ENCODE results near the gene CACNA2D3. TPM values are rescaled to one million over a fixed set of nuclear protein-coding genes. Genes with fewer than 3 reads are reported as not detected.

CACNA2D3 gene
- total and polyA plus RNA-seq, 4 experiments from 2014 or later: not detected

DNA sequence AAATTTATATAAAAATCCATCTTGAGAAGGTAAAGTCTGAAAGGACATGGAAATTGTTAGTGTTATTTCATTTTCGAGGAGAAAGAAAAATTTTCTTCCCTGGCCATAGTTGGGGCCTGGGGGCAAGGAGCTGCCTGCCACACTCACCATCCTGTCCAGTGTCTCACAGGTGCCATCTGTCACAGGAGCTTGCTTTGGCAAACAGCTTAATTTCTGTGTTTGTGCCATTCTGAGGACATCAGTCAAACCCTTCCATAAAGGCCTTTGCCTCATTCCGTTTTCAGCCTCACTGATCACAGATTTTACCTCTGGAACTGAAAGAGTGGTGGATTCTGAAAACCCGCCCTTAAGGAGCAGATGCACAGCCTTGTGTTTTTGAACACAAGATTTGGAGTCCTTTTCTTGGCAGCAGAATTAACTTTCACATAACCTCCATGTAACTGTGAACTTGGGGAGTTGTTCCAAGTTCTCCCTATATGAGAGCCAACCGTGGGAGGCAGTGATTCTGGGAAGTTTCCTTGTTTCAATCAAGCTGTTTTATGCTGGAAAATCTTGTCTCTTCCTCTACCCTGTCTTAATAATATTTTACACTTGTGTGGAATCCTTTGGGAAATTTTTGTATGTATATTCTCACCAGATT is 254.7 kb downstream of the CACNA2D3 start:
- intact Hi-C loops (cut with micrococcal nuclease): no loop called here
- Histone ChIP-seq H3K36me3 (ENCODE audit: insufficient read depth, low read length) (no peaks in the 10 kb centered on the region), H3K9me3 (ENCODE audit: control insufficient read depth in 1 of 2, low read length in 2 of 2) (no peaks in the 10 kb centered on the region), H3K4me1 (ENCODE audit: insufficient read depth, low read length) (no peaks in the 10 kb centered on the region), H3K4me3 (ENCODE audit: low read length in 2 of 2) (no peak overlapping the region), H3K27me3 (ENCODE audit: insufficient read depth, low read length) (no peaks in the 10 kb centered on the region), H3K27ac (ENCODE audit: low read depth, low read length) (no peak overlapping the region)
- no peaks in the 10 kb centered on the region for H3K27me3 Mint-ChIP-seq
- no peaks in the 10 kb centered on the region for H3K36me3 Mint-ChIP-seq
- H3K4me1 Mint-ChIP-seq: no peaks in the 10 kb centered on the region
- no peak overlapping the region for H3K4me3 Mint-ChIP-seq
- ChIA-PET CTCF (ENCODE audit: partially characterized antibody) (no interaction called here), POLR2A (ENCODE audit: partially characterized antibody) (no interaction called here)
- peaks cover 0 to 2% (median 0%) of the 10 kb centered on the region in 8 donors for H3K9me3 Mint-ChIP-seq
- no peak for DNase-seq
- H3K27ac Mint-ChIP-seq: no peak overlapping the region

- intact Hi-C loops (cut with micrococcal nuclease): no loop called here
Measured at GRCh38 chr3:54378184-54378583, 255.8 kb downstream of the CACNA2D3 start.

DNA sequence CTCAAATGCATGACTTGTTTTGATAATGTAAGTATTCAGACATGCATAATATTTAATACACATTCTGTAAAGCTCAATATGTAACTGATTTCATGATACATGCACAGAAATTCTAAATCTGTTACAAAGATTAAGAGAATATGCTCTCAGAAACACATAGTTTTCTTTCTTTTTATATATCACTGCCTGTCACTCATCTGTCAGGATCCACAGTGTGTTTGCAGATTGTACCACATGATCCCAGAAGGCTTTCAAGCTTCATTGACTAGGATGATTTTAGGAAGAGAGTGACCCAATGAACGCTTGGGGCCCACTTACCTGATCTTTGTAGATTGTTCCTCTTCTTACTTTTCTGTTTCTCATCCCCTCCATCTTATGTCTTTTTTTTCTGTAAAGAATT is 261.9 kb downstream of the CACNA2D3 start:
- CTCF ChIA-PET (ENCODE audit: partially characterized antibody): no interaction called here

More at GRCh38 chr3:54378184-54378583, 255.8 kb downstream of the CACNA2D3 start:
- H3K27ac Mint-ChIP-seq: no peak overlapping the region
- Histone ChIP-seq H3K9me3 (ENCODE audit: control insufficient read depth in 1 of 2, low read length in 2 of 2) (no peaks in the 10 kb centered on the region), H3K4me1 (ENCODE audit: insufficient read depth, low read length) (no peaks in the 10 kb centered on the region), H3K36me3 (ENCODE audit: insufficient read depth, low read length) (no peaks in the 10 kb centered on the region), H3K4me3 (ENCODE audit: low read length in 2 of 2) (no peak overlapping the region), H3K27me3 (ENCODE audit: insufficient read depth, low read length) (no peaks in the 10 kb centered on the region), H3K27ac (ENCODE audit: low read depth, low read length) (no peak overlapping the region)
- no peaks in the 10 kb centered on the region for H3K36me3 Mint-ChIP-seq
- H3K4me1 Mint-ChIP-seq: no peaks in the 10 kb centered on the region
- ChIA-PET POLR2A (ENCODE audit: partially characterized antibody) (no interaction called here), CTCF (ENCODE audit: partially characterized antibody) (no interaction called here)
- H3K4me3 Mint-ChIP-seq: no peak overlapping the region
- H3K27me3 Mint-ChIP-seq: no peaks in the 10 kb centered on the region
- no peak for DNase-seq
- peaks cover 0 to 2% (median 0%) of the 10 kb centered on the region in 8 donors for H3K9me3 Mint-ChIP-seq

DNA sequence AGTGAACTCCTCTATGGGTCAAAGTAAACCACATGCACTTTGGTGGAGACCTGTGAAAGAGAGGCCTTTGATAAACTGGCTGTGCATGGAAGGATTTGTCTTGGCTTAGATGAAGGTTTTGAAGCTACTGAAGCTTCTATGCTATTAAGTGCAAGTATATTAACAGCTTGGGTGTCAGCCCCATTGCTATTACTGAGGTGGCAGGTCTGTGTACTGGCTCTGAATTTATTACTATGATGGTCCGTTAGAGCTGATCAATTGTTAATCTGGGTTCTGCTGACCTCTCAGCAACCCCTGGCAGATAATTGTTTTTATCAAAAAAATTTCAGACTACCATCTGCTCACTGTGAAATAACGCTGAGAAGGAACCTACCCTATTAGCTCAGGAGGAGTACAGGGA is 268.2 kb downstream of the CACNA2D3 start:
- no peaks in the 10 kb centered on the region for H3K36me3 Mint-ChIP-seq
- ChIA-PET CTCF (ENCODE audit: partially characterized antibody) (interaction anchor here (0.6 kb wide), 1 partner anchor 1857 kb away, joined by 3 read pairs; no protein-coding TSS in a partner anchor), POLR2A (ENCODE audit: partially characterized antibody) (no interaction called here)
- H3K9me3 Mint-ChIP-seq: peaks cover 0 to 8% (median 0%) of the 10 kb centered on the region in 8 donors
- no peak overlapping the region for H3K27ac ChIP-seq (ENCODE audit: low read depth, low read length)
- H3K4me1 Mint-ChIP-seq: no peaks in the 10 kb centered on the region
- no peaks in the 10 kb centered on the region for H3K36me3 ChIP-seq (ENCODE audit: insufficient read depth, low read length)
- no peak overlapping the region for H3K4me3 ChIP-seq (ENCODE audit: low read length in 2 of 2)
- no peak for DNase-seq
- no peak overlapping the region for H3K27ac Mint-ChIP-seq
- no peaks in the 10 kb centered on the region for H3K9me3 ChIP-seq (ENCODE audit: control insufficient read depth in 1 of 2, low read length in 2 of 2)
- no peaks in the 10 kb centered on the region for H3K27me3 ChIP-seq (ENCODE audit: insufficient read depth, low read length)
- H3K4me1 ChIP-seq (ENCODE audit: insufficient read depth, low read length): no peaks in the 10 kb centered on the region
- H3K4me3 Mint-ChIP-seq: no peak overlapping the region
- H3K27me3 Mint-ChIP-seq: no peaks in the 10 kb centered on the region
- intact Hi-C loops (cut with micrococcal nuclease): no loop called here

More for the DNA sequence above, 261.9 kb downstream of the CACNA2D3 start:
- POLR2A ChIA-PET (ENCODE audit: partially characterized antibody): no interaction called here
- DNase-seq: no peak
- Histone ChIP-seq H3K4me1 (ENCODE audit: insufficient read depth, low read length) (no peaks in the 10 kb centered on the region), H3K9me3 (ENCODE audit: control insufficient read depth in 1 of 2, low read length in 2 of 2) (no peaks in the 10 kb centered on the region), H3K27ac (ENCODE audit: low read depth, low read length) (no peak overlapping the region), H3K27me3 (ENCODE audit: insufficient read depth, low read length) (no peaks in the 10 kb centered on the region), H3K4me3 (ENCODE audit: low read length in 2 of 2) (no peak overlapping the region), H3K36me3 (ENCODE audit: insufficient read depth, low read length) (no peaks in the 10 kb centered on the region)
- no peaks in the 10 kb centered on the region for H3K27me3 Mint-ChIP-seq
- H3K27ac Mint-ChIP-seq: no peak overlapping the region
- no peak overlapping the region for H3K4me3 Mint-ChIP-seq
- H3K9me3 Mint-ChIP-seq: peaks cover 0 to 2% (median 0%) of the 10 kb centered on the region in 8 donors
- H3K36me3 Mint-ChIP-seq: no peaks in the 10 kb centered on the region
- intact Hi-C loops (cut with micrococcal nuclease): no loop called here
- no peaks in the 10 kb centered on the region for H3K4me1 Mint-ChIP-seq

DNA sequence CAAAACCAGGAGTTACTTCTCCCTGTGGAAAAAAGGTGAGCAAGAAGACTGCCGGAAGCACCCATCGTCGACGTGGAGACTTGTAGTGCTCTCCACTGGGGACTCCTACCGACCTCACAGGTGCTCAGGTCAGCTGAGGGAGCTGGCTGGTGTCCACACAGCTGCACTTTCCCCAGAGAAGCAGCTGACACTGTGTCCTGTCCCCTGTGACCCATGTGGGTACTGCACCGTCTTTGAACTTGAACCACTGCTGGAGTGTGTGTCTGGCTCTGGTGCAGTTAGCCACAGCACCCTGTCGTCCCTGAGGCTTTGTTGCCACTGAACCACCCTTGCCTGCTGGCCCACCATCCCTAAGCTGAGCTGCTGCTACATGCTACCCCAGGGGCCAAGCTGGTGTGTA is 270.8 kb downstream of the CACNA2D3 start:
- H3K4me3 Mint-ChIP-seq: no peak overlapping the region
- intact Hi-C loops (cut with micrococcal nuclease): no loop called here
- DNase-seq: no peak
- Histone ChIP-seq H3K4me1 (ENCODE audit: insufficient read depth, low read length) (no peaks in the 10 kb centered on the region), H3K36me3 (ENCODE audit: insufficient read depth, low read length) (no peaks in the 10 kb centered on the region), H3K9me3 (ENCODE audit: control insufficient read depth in 1 of 2, low read length in 2 of 2) (no peaks in the 10 kb centered on the region), H3K27me3 (ENCODE audit: insufficient read depth, low read length) (no peaks in the 10 kb centered on the region), H3K27ac (ENCODE audit: low read depth, low read length) (no peak overlapping the region), H3K4me3 (ENCODE audit: low read length in 2 of 2) (no peak overlapping the region)
- no peak overlapping the region for H3K27ac Mint-ChIP-seq
- CTCF ChIA-PET (ENCODE audit: partially characterized antibody): no interaction called here
- peaks cover 0 to 8% (median 0%) of the 10 kb centered on the region in 8 donors for H3K9me3 Mint-ChIP-seq
- POLR2A ChIA-PET (ENCODE audit: partially characterized antibody): no interaction called here
- no peaks in the 10 kb centered on the region for H3K36me3 Mint-ChIP-seq
- no peaks in the 10 kb centered on the region for H3K4me1 Mint-ChIP-seq
- H3K27me3 Mint-ChIP-seq: no peaks in the 10 kb centered on the region

DNA sequence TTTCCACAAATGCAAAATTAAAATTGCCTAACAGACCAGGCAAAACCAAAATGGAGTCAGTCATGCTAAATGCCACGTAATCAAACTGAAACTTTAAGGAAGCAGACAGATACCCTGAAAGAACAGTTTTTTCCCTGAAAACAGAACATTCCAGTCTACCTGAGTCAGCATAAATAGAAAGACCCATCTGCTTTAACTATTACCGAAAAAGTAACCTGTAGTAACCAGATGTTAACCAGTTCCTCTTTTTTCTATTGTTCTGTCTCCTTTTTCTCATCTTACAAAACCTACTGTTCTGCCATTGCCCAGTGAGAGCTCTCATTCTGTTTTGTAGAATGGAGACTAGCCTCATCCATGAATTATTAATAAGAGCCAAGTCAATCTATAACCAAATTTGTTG is 286.0 kb downstream of the CACNA2D3 start:
- H3K27ac Mint-ChIP-seq: no peak overlapping the region
- H3K27me3 Mint-ChIP-seq: no peaks in the 10 kb centered on the region
- Histone ChIP-seq H3K9me3 (ENCODE audit: control insufficient read depth in 1 of 2, low read length in 2 of 2) (no peaks in the 10 kb centered on the region), H3K4me1 (ENCODE audit: insufficient read depth, low read length) (no peaks in the 10 kb centered on the region), H3K4me3 (ENCODE audit: low read length in 2 of 2) (no peak overlapping the region), H3K36me3 (ENCODE audit: insufficient read depth, low read length) (no peaks in the 10 kb centered on the region), H3K27ac (ENCODE audit: low read depth, low read length) (no peak overlapping the region), H3K27me3 (ENCODE audit: insufficient read depth, low read length) (no peaks in the 10 kb centered on the region)
- peaks cover 0 to 3% (median 0%) of the 10 kb centered on the region in 8 donors for H3K9me3 Mint-ChIP-seq
- DNase-seq: no peak
- H3K4me1 Mint-ChIP-seq: no peaks in the 10 kb centered on the region
- intact Hi-C loops (cut with micrococcal nuclease): no loop called here
- no peaks in the 10 kb centered on the region for H3K36me3 Mint-ChIP-seq
- no peak overlapping the region for H3K4me3 Mint-ChIP-seq
- POLR2A ChIA-PET (ENCODE audit: partially characterized antibody): no interaction called here
- CTCF ChIA-PET (ENCODE audit: partially characterized antibody): no interaction called here

DNA sequence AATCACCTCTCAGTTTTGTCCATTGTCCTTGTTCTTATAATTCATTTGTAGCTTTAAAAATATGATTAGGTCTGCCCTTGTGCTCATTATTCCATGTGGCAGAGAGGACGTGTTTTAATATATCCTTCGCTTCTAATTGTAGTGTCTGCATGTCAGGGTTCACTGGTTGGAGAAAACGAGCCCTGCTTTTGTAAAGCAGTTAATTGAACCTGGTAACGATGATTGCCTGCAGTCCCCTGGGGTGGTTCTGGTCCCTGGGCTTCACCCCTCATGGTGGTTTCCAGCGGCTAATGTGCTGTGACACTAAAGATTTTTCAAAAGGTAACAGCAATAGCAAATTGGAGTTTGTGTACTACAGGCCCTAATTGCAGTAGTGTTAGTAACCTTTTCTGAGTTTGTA is 299.6 kb downstream of the CACNA2D3 start:
- intact Hi-C loops (cut with micrococcal nuclease): no loop called here
- H3K4me1 ChIP-seq (ENCODE audit: insufficient read depth, low read length): no peaks in the 10 kb centered on the region
- Mint-ChIP-seq H3K4me1 (no peaks in the 10 kb centered on the region), H3K27ac (no peak overlapping the region), H3K36me3 (no peaks in the 10 kb centered on the region), H3K4me3 (no peak overlapping the region), H3K27me3 (peaks cover 0 to 3% of the 10 kb centered on the region in 2 donors), H3K9me3 (peaks cover 0 to 5% (median 0%) of the 10 kb centered on the region in 8 donors)
- H3K4me3 ChIP-seq (ENCODE audit: low read length in 2 of 2): no peak overlapping the region
- no peak overlapping the region for H3K27ac ChIP-seq (ENCODE audit: low read depth, low read length)
- ChIA-PET POLR2A (ENCODE audit: partially characterized antibody) (no interaction called here), CTCF (ENCODE audit: partially characterized antibody) (no interaction called here)
- DNase-seq: no peak
- no peaks in the 10 kb centered on the region for H3K9me3 ChIP-seq (ENCODE audit: control insufficient read depth in 1 of 2, low read length in 2 of 2)
- H3K27me3 ChIP-seq (ENCODE audit: insufficient read depth, low read length): no peaks in the 10 kb centered on the region
- no peaks in the 10 kb centered on the region for H3K36me3 ChIP-seq (ENCODE audit: insufficient read depth, low read length)

DNA sequence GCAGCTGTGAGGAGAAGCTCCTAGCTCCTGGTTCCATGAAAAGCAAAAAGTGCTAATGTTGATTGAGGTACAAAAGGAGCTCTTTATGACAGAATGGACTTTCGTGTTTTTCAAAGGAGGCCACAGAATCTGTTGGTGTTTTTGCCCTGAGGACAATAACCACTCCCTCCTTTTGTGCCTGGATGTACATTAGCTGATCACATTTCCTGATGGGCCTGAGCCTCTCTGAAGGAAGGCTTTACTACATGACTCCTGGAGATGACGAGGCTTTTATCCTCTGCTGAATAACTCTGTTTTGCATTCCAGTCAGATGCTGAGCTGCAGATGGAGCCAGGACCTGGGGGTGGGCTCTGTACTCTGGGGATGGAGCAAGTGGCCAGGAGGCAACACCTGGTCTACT is 301.9 kb downstream of the CACNA2D3 start:
- CTCF ChIA-PET (ENCODE audit: partially characterized antibody): no interaction called here
- POLR2A ChIA-PET (ENCODE audit: partially characterized antibody): no interaction called here
- Mint-ChIP-seq H3K4me1 (no peaks in the 10 kb centered on the region), H3K36me3 (no peaks in the 10 kb centered on the region), H3K4me3 (no peak overlapping the region), H3K27me3 (peaks cover 0 to 3% of the 10 kb centered on the region in 2 donors), H3K9me3 (peaks cover 0 to 4% (median 0%) of the 10 kb centered on the region in 8 donors), H3K27ac (no peak overlapping the region)
- Histone ChIP-seq H3K27ac (ENCODE audit: low read depth, low read length) (no peak overlapping the region), H3K36me3 (ENCODE audit: insufficient read depth, low read length) (no peaks in the 10 kb centered on the region), H3K4me3 (ENCODE audit: low read length in 2 of 2) (no peak overlapping the region), H3K4me1 (ENCODE audit: insufficient read depth, low read length) (no peaks in the 10 kb centered on the region), H3K9me3 (ENCODE audit: control insufficient read depth in 1 of 2, low read length in 2 of 2) (no peaks in the 10 kb centered on the region), H3K27me3 (ENCODE audit: insufficient read depth, low read length) (no peaks in the 10 kb centered on the region)
- intact Hi-C loops (cut with micrococcal nuclease): no loop called here
- no peak for DNase-seq

Data from CD4-positive, alpha-beta memory T cell (primary cell).